Suppressor macrophage (primary cell): ENCODE results near the gene RPTOR.
"Not testable (repeated sequence)": the region's sequence is repeated elsewhere in the genome, so short reads cannot be mapped to it uniquely, and the experiment has no call there.

Source experiments
- DNase-seq, 4 experiments: peaks; one replicate each; pipeline ENCODE4 v3.0.0-alpha.2; 2020 to 2022

The RPTOR gene

GRCh38 chr17:80871341-80871740, 326.7 kb downstream of the RPTOR start:
- DNase-seq, result peak; percentile 56 to 76 (median 74)

GRCh38 chr17:80872001-80872500, 327.4 kb downstream of the RPTOR start:
- DNase-seq, result no peak

GRCh38 chr17:80872501-80873306, 328.1 kb downstream of the RPTOR start:
- DNase-seq, result peak; percentile 22 to 53 (median 45)

- DNase-seq, result peak; percentile 89 to 96 (median 93)
Measured at GRCh38 chr17:80873307-80873951, 328.8 kb downstream of the RPTOR start.

GRCh38 chr17:80874866-80875445, 330.3 kb downstream of the RPTOR start:
- no peak for DNase-seq

- not testable (repeated sequence) for DNase-seq
Measured at GRCh38 chr17:80875480-80875995, 330.9 kb downstream of the RPTOR start.

GRCh38 chr17:80876456-80876949, 331.9 kb downstream of the RPTOR start:
- DNase-seq, result not testable (repeated sequence)

- DNase-seq, result peak in 2 of 4 experiments; percentile 43 to 64
Measured at GRCh38 chr17:80876950-80877728, 332.5 kb downstream of the RPTOR start.

GRCh38 chr17:80877729-80878303, 333.2 kb downstream of the RPTOR start:
- no peak for DNase-seq

- no peak for DNase-seq
Measured at GRCh38 chr17:80878876-80879722, 334.5 kb downstream of the RPTOR start.

- DNase-seq, result peak in 3 of 4 experiments; percentile 18 to 49 (median 37)
Measured at GRCh38 chr17:80879723-80880647, 335.3 kb downstream of the RPTOR start.

- no peak for DNase-seq
Measured at GRCh38 chr17:80880648-80880985, 336.0 kb downstream of the RPTOR start.

- peak; percentile 65 to 84 (median 76) for DNase-seq
Measured at GRCh38 chr17:80881306-80881705, 336.7 kb downstream of the RPTOR start.

GRCh38 chr17:80882323-80882722, 337.7 kb downstream of the RPTOR start:
- no peak for DNase-seq

- DNase-seq, result no peak
Measured at GRCh38 chr17:80882926-80883685, 338.5 kb downstream of the RPTOR start.

GRCh38 chr17:80883831-80884735, 339.4 kb downstream of the RPTOR start:
- DNase-seq, result no peak

GRCh38 chr17:80884811-80885210, 340.2 kb downstream of the RPTOR start:
- DNase-seq, result no peak
